DOHH2 (cell line): Measurements from ENCODE around the gene MOB1B.
A peak's percentile ranks its signal among the peaks of the same experiment; 100 is the strongest.

Experiments
- H3F3A ChIP-seq: fragments of 200-600 bp; sonication (generic), shearing (Covaris generic); 2 replicates; pipeline ENCODE4 v1.6.0; 2016; ENCODE audit warnings: antibody characterized with exemption, mild to moderate bottlenecking; ENCODE audit not compliant: control insufficient read depth, insufficient read depth
- H3K27ac ChIP-seq: fragments of 200-600 bp; sonication (generic); 2 replicates; pipeline ENCODE4 v1.5.1; 2014; ENCODE audit warnings: low read depth, mild to moderate bottlenecking, low read length, moderate library complexity
- H3K27me3 ChIP-seq: fragments of 200-600 bp; sonication (generic); 2 replicates; pipeline ENCODE4 v1.6.1; 2014; ENCODE audit warnings: mild to moderate bottlenecking, low read length, mixed read lengths; ENCODE audit not compliant: control insufficient read depth
- H3K36me3 ChIP-seq: fragments of 200-600 bp; sonication (generic); 2 replicates; pipeline ENCODE4 v1.6.1; 2014; ENCODE audit warnings: mild to moderate bottlenecking, low read length, moderate library complexity, mixed read lengths; ENCODE audit not compliant: control insufficient read depth
- H3K4me1 ChIP-seq: fragments of 200-600 bp; sonication (generic); 2 replicates; pipeline ENCODE4 v1.6.1; 2014; ENCODE audit warnings: mild to moderate bottlenecking, low read length, mixed read lengths; ENCODE audit not compliant: control insufficient read depth
- H3K4me2 ChIP-seq: fragments of 200-600 bp; sonication (generic); 2 replicates; pipeline ENCODE4 v1.6.0; 2014; ENCODE audit warnings: mild to moderate bottlenecking, low read length, moderate library complexity
- H3K4me3 ChIP-seq: fragments of 200-600 bp; sonication (generic); 2 replicates; pipeline ENCODE4 v1.5.1; 2014; ENCODE audit warnings: mild to moderate bottlenecking, low read length, mixed read lengths
- H3K79me2 ChIP-seq: fragments of 200-600 bp; sonication (generic); 2 replicates; pipeline ENCODE4 v1.6.1; 2014; ENCODE audit warnings: mild to moderate bottlenecking, low read length, mixed read lengths; ENCODE audit not compliant: control insufficient read depth
- H3K9me2 ChIP-seq: fragments of 200-600 bp; sonication (generic); replicated peaks from 2 replicates; pipeline ENCODE4 v1.6.1; 2014; ENCODE audit warnings: mild to moderate bottlenecking, low read length, mixed read lengths; ENCODE audit not compliant: control insufficient read depth
- H3K9me3 ChIP-seq: fragments of 200-600 bp; sonication (generic); 2 replicates; pipeline ENCODE4 v1.6.1; 2014; ENCODE audit warnings: antibody characterized with exemption, low read length, mixed read lengths; ENCODE audit not compliant: control insufficient read depth, insufficient read depth
- H4K20me1 ChIP-seq: fragments of 200-600 bp; sonication (generic); 2 replicates; pipeline ENCODE4 v1.6.0; 2014; ENCODE audit warnings: low read depth, mild to moderate bottlenecking, antibody characterized with exemption, low read length, moderate library complexity; ENCODE audit not compliant: control insufficient read depth, insufficient read depth
- EZH2phosphoT487 ChIP-seq: fragments of 200-600 bp; sonication (generic); IDR thresholded peaks from 2 replicates; pipeline ENCODE4 v1.6.1; 2017; ENCODE audit warnings: borderline replicate concordance, mild to moderate bottlenecking, antibody characterized with exemption, low read length, moderate library complexity, mixed read lengths
- TF ChIP-seq, protein P1 (sequence below): fragments of 200-600 bp; sonication (generic); IDR thresholded peaks from one replicate; pipeline ENCODE4 v1.5.1; 2014; ENCODE audit warnings: antibody characterized with exemption, mild to moderate bottlenecking, low read depth, low read length; ENCODE audit not compliant: poor library complexity, severe bottlenecking

MOB1B gene

GRCh38 chr4:70908993-70909556, 6.9 kb downstream of the MOB1B start:
- Histone ChIP-seq H3K4me2 (peak overlapping the region; percentile 27), H3K4me1 (peaks cover 51% of the 10 kb centered on the region), H3K27me3 (no peaks in the 10 kb centered on the region), H4K20me1 (no peaks in the 10 kb centered on the region), H3K36me3 (peaks cover 36% of the 10 kb centered on the region), H3F3A (no peaks in the 10 kb centered on the region), H3K9me2 (no peaks in the 10 kb centered on the region), H3K9me3 (no peaks in the 10 kb centered on the region), H3K27ac (no peak overlapping the region), H3K79me2 (peaks cover 94% of the 10 kb centered on the region), H3K4me3 (no peak overlapping the region)
- TF ChIP-seq EZH2phosphoT487, result no peak
- TF ChIP-seq, protein P1, sequence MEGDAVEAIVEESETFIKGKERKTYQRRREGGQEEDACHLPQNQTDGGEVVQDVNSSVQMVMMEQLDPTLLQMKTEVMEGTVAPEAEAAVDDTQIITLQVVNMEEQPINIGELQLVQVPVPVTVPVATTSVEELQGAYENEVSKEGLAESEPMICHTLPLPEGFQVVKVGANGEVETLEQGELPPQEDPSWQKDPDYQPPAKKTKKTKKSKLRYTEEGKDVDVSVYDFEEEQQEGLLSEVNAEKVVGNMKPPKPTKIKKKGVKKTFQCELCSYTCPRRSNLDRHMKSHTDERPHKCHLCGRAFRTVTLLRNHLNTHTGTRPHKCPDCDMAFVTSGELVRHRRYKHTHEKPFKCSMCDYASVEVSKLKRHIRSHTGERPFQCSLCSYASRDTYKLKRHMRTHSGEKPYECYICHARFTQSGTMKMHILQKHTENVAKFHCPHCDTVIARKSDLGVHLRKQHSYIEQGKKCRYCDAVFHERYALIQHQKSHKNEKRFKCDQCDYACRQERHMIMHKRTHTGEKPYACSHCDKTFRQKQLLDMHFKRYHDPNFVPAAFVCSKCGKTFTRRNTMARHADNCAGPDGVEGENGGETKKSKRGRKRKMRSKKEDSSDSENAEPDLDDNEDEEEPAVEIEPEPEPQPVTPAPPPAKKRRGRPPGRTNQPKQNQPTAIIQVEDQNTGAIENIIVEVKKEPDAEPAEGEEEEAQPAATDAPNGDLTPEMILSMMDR, result no peak

DNA sequence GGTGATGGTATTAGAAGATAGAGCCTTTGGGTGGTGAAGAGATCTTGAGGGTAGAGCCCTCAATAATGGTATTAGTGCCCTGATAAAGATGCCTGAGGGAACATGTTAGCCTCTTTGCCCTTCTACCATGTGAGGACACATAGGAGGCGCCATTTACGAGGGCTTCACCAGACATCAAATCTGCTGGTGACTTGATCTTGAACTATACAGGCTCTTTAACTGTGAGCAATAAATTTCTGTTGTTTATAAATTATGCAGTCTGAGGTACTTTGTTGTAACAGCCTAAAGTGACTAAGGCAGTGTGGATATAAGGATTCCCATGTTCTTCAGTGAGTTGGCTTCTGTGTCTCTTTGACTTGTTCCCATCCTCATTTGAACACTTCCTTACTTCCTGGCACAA, 11.8 kb downstream of the MOB1B start:
- Histone ChIP-seq H3K27me3 (no peaks in the 10 kb centered on the region), H3K4me2 (peak overlapping the region; percentile 4; the same call in 1 of the 2 replicates), H3F3A (peaks cover 5% of the 10 kb centered on the region; the same call in 1 of the 2 replicates), H3K79me2 (peaks cover 85% of the 10 kb centered on the region), H3K4me1 (peaks cover 34% of the 10 kb centered on the region), H4K20me1 (no peaks in the 10 kb centered on the region), H3K27ac (no peak overlapping the region), H3K4me3 (no peak overlapping the region), H3K36me3 (peaks cover 39% of the 10 kb centered on the region), H3K9me2 (no peaks in the 10 kb centered on the region), H3K9me3 (peaks cover 4% of the 10 kb centered on the region; the same call in 1 of the 2 replicates)
- TF ChIP-seq EZH2phosphoT487, result no peak
- TF ChIP-seq, protein P1, result no peak

DNA sequence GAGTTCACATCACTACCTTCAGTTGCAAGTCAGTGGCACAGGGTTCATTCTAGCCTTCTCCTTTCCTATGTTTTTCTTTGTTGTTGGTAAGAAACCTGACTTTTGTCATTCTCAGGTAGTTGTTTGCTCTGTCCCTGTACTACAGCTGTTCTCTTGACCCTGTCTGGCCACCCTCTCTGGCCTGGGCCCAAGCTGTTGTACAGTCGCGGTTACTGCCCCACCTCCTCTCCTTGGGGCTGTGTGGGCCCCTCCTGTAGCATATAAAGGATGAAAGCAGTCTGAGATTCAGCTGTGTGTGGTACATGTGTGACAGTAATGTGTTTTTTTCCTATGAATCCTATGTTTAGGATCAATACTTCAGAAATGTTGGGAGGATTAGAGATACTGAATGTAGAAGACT, 12.5 kb downstream of the MOB1B start:
- Histone ChIP-seq H3K9me3 (peaks cover 6% of the 10 kb centered on the region), H3F3A (peaks cover 5% of the 10 kb centered on the region; the same call in 1 of the 2 replicates), H3K79me2 (peaks cover 85% of the 10 kb centered on the region), H3K4me3 (no peak overlapping the region), H3K27ac (no peak overlapping the region), H3K4me1 (peaks cover 32% of the 10 kb centered on the region), H3K36me3 (peaks cover 42% of the 10 kb centered on the region), H4K20me1 (no peaks in the 10 kb centered on the region), H3K9me2 (no peaks in the 10 kb centered on the region), H3K4me2 (peak overlapping the region; percentile 32; the same call in 1 of the 2 replicates), H3K27me3 (no peaks in the 10 kb centered on the region)
- no peak for TF ChIP-seq EZH2phosphoT487
- TF ChIP-seq, protein P1, result no peak
